ENCODE results near the gene THBS3. TPM values are rescaled to one million over a fixed set of nuclear protein-coding genes. Genes with fewer than 3 reads are reported as not detected.

The THBS3 gene
- total RNA-seq, 5 donors from 2014 or later (not counting 1 experiment from before 2014, with no cell fraction given) = 24.1 to 43.9 (median 34.0) TPM

- peaks cover 41 to 47% (median 42%) of the 10 kb centered on the region in 3 donors for H3K4me1 Mint-ChIP-seq
- ChIA-PET CTCF (no interaction called here), POLR2A (no interaction called here)
- H3K36me3 ChIP-seq (ENCODE audit: control insufficient read depth in 2 of 2, extremely low read depth in 1 of 2, insufficient read depth in 1 of 2, low read length in 1 of 2) = peaks cover 0 to 18% of the 10 kb centered on the region in 2 donors
- no peak for DNase-seq
- H3K36me3 Mint-ChIP-seq = peaks cover 19% of the 10 kb centered on the region
- no peak for ATAC-seq (replicated peaks in 1 of 4)
- H3K27ac Mint-ChIP-seq = peak overlapping the region; percentile 13 to 65
- peaks cover 9 to 37% of the 10 kb centered on the region in 2 experiments for H3K4me1 ChIP-seq (ENCODE audit: control insufficient read depth in 1 of 2, extremely low read depth in 1 of 2, insufficient read depth in 2 of 2, low read length in 2 of 2)
- no peak overlapping the region for H3K4me3 ChIP-seq (ENCODE audit: control insufficient read depth in 1 of 2, extremely low read depth in 1 of 2, low read length in 1 of 2)
- no peaks in the 10 kb centered on the region for H3K9me3 Mint-ChIP-seq
- peak overlapping the region; percentile 72 to 85 (median 81) for H3K4me3 Mint-ChIP-seq
- H3K27ac ChIP-seq (ENCODE audit: low read length) = no peak overlapping the region
- H3K27me3 Mint-ChIP-seq = no peaks in the 10 kb centered on the region
- WGBS (ENCODE audit: insufficient coverage) = 88% methylated on average over 3 of the region's 5 CpGs
- no peaks in the 10 kb centered on the region for H3K27me3 ChIP-seq (replicated peaks in 1 of 2; ENCODE audit: control insufficient read depth in 2 of 2, extremely low read depth in 1 of 2, insufficient read depth in 2 of 2, low read length in 1 of 2)
- no peaks in the 10 kb centered on the region for H3K9me3 ChIP-seq
Observed at GRCh38 chr1:155253797-155254196, 46.1 kb upstream of the THBS3 start.

- Mint-ChIP-seq H3K27ac (peak overlapping the region; percentile 4 to 49), H3K4me3 (peak overlapping the region; percentile 72 to 85 (median 81)), H3K36me3 (peaks cover 14% of the 10 kb centered on the region), H3K4me1 (peaks cover 39 to 47% (median 42%) of the 10 kb centered on the region in 3 donors), H3K27me3 (no peaks in the 10 kb centered on the region), H3K9me3 (no peaks in the 10 kb centered on the region)
- H3K4me3 ChIP-seq (ENCODE audit: control insufficient read depth in 1 of 2, extremely low read depth in 1 of 2, low read length in 1 of 2) = no peak overlapping the region
- DNase-seq (no peak), ATAC-seq (replicated peaks in 1 of 4) (no peak)
- ChIA-PET CTCF (no interaction called here), POLR2A (no interaction called here)
- no peak overlapping the region for H3K27ac ChIP-seq (ENCODE audit: low read length)
- WGBS (ENCODE audit: insufficient coverage) = 100% methylated on average over 3 of the region's 5 CpGs
- H3K9me3 ChIP-seq = no peaks in the 10 kb centered on the region
- H3K27me3 ChIP-seq (replicated peaks in 1 of 2; ENCODE audit: control insufficient read depth in 2 of 2, extremely low read depth in 1 of 2, insufficient read depth in 2 of 2, low read length in 1 of 2) = no peaks in the 10 kb centered on the region
- H3K4me1 ChIP-seq (ENCODE audit: control insufficient read depth in 1 of 2, extremely low read depth in 1 of 2, insufficient read depth in 2 of 2, low read length in 2 of 2) = peaks cover 9 to 37% of the 10 kb centered on the region in 2 experiments
- peaks cover 0 to 13% of the 10 kb centered on the region in 2 donors for H3K36me3 ChIP-seq (ENCODE audit: control insufficient read depth in 2 of 2, extremely low read depth in 1 of 2, insufficient read depth in 1 of 2, low read length in 1 of 2)
Observed at GRCh38 chr1:155253208-155253607, 45.5 kb upstream of the THBS3 start.

GRCh38 chr1:155251566-155251965, 43.9 kb upstream of the THBS3 start:
- peaks cover 0 to 2% of the 10 kb centered on the region in 2 donors for H3K36me3 ChIP-seq (ENCODE audit: control insufficient read depth in 2 of 2, extremely low read depth in 1 of 2, insufficient read depth in 1 of 2, low read length in 1 of 2)
- H3K27me3 Mint-ChIP-seq = no peaks in the 10 kb centered on the region
- peaks cover 3% of the 10 kb centered on the region for H3K36me3 Mint-ChIP-seq
- 100% methylated on average over 4 of the region's 7 CpGs for WGBS (ENCODE audit: insufficient coverage)
- DNase-seq = no peak
- ChIA-PET POLR2A (interaction anchor here in 1 of 2 donors (0.6 to 1.0 kb wide), 4 partner anchors 57 to 770 kb away, joined by 3 to 6 read pairs (median 4); partner anchors contain the start of genes FDPS and RUSC1), CTCF (interaction anchor here (0.5 to 6.5 kb wide), 21 partner anchors 8 to 606 kb away, joined by 3 to 62 read pairs (median 4); partner anchors contain the start of genes CLK2 (in 1 of the 2), RUSC1 (in 1 of the 2) and SCAMP3 (in 1 of the 2))
- H3K4me1 ChIP-seq (ENCODE audit: control insufficient read depth in 1 of 2, extremely low read depth in 1 of 2, insufficient read depth in 2 of 2, low read length in 2 of 2) = peaks cover 9 to 37% of the 10 kb centered on the region in 2 experiments
- no peaks in the 10 kb centered on the region for H3K9me3 ChIP-seq
- no peak overlapping the region for H3K27ac ChIP-seq (ENCODE audit: low read length)
- no peak overlapping the region for H3K27ac Mint-ChIP-seq
- H3K27me3 ChIP-seq (replicated peaks in 1 of 2; ENCODE audit: control insufficient read depth in 2 of 2, extremely low read depth in 1 of 2, insufficient read depth in 2 of 2, low read length in 1 of 2) = no peaks in the 10 kb centered on the region
- ATAC-seq (replicated peaks in 1 of 4) = no peak
- H3K4me3 Mint-ChIP-seq = peak overlapping the region in 1 of 3 donors; percentile 63
- H3K4me1 Mint-ChIP-seq = peaks cover 36 to 37% (median 37%) of the 10 kb centered on the region in 3 donors
- H3K4me3 ChIP-seq (ENCODE audit: control insufficient read depth in 1 of 2, extremely low read depth in 1 of 2, low read length in 1 of 2) = no peak overlapping the region
- no peaks in the 10 kb centered on the region for H3K9me3 Mint-ChIP-seq

GRCh38 chr1:155250633-155251449, 43.1 kb upstream of the THBS3 start:
- Histone ChIP-seq H3K27me3 (replicated peaks in 1 of 2; ENCODE audit: control insufficient read depth in 2 of 2, extremely low read depth in 1 of 2, insufficient read depth in 2 of 2, low read length in 1 of 2) (no peaks in the 10 kb centered on the region), H3K4me3 (ENCODE audit: control insufficient read depth in 1 of 2, extremely low read depth in 1 of 2, low read length in 1 of 2) (peak overlapping the region; percentile 57 to 63), H3K9me3 (no peaks in the 10 kb centered on the region), H3K36me3 (ENCODE audit: control insufficient read depth in 2 of 2, extremely low read depth in 1 of 2, insufficient read depth in 1 of 2, low read length in 1 of 2) (no peaks in the 10 kb centered on the region), H3K27ac (ENCODE audit: low read length) (no peak overlapping the region), H3K4me1 (ENCODE audit: control insufficient read depth in 1 of 2, extremely low read depth in 1 of 2, insufficient read depth in 2 of 2, low read length in 2 of 2) (peaks cover 9 to 34% of the 10 kb centered on the region in 2 experiments)
- peak overlapping the region; percentile 5 to 64 for H3K27ac Mint-ChIP-seq
- H3K4me1 Mint-ChIP-seq = peaks cover 29 to 33% (median 30%) of the 10 kb centered on the region in 3 donors
- H3K9me3 Mint-ChIP-seq = no peaks in the 10 kb centered on the region
- ChIA-PET POLR2A (interaction anchor here in 1 of 2 donors (0.6 to 0.7 kb wide), 2 partner anchors 55 to 344 kb away, joined by 3 to 6 read pairs; no protein-coding TSS in a partner anchor), CTCF (interaction anchor here (0.5 to 6.5 kb wide), 30 partner anchors 8 to 389 kb away, joined by 3 to 62 read pairs (median 4); partner anchors contain the start of genes CLK2 (in 1 of the 2), FDPS (in 1 of the 2), RUSC1 (in 1 of the 2) and SCAMP3 (in 1 of the 2))
- peak overlapping the region; percentile 54 to 63 (median 59) for H3K4me3 Mint-ChIP-seq
- 24% methylated on average over 23 of the region's 23 CpGs for WGBS (ENCODE audit: insufficient coverage)
- no peaks in the 10 kb centered on the region for H3K36me3 Mint-ChIP-seq
- no peaks in the 10 kb centered on the region for H3K27me3 Mint-ChIP-seq
- DNase-seq (peak; percentile 84 to 99 (median 93)), ATAC-seq (replicated peaks in 1 of 4) (peak; percentile 92 to 96 (median 95))

- peak in 3 of 4 experiments; percentile 6 to 40 (median 13) for ATAC-seq (replicated peaks in 1 of 4)
- Histone ChIP-seq H3K27me3 (replicated peaks in 1 of 2; ENCODE audit: control insufficient read depth in 2 of 2, extremely low read depth in 1 of 2, insufficient read depth in 2 of 2, low read length in 1 of 2) (no peaks in the 10 kb centered on the region), H3K9me3 (no peaks in the 10 kb centered on the region), H3K36me3 (ENCODE audit: control insufficient read depth in 2 of 2, extremely low read depth in 1 of 2, insufficient read depth in 1 of 2, low read length in 1 of 2) (no peaks in the 10 kb centered on the region), H3K27ac (ENCODE audit: low read length) (no peak overlapping the region), H3K4me3 (ENCODE audit: control insufficient read depth in 1 of 2, extremely low read depth in 1 of 2, low read length in 1 of 2) (peak overlapping the region; percentile 57 to 63), H3K4me1 (ENCODE audit: control insufficient read depth in 1 of 2, extremely low read depth in 1 of 2, insufficient read depth in 2 of 2, low read length in 2 of 2) (peaks cover 9 to 31% of the 10 kb centered on the region in 2 experiments)
- DNase-seq = peak in 2 of 35 experiments; percentile 8 to 19
- peak overlapping the region; percentile 57 to 63 (median 59) for H3K4me3 Mint-ChIP-seq
- no peaks in the 10 kb centered on the region for H3K9me3 Mint-ChIP-seq
- no peaks in the 10 kb centered on the region for H3K27me3 Mint-ChIP-seq
- WGBS (ENCODE audit: insufficient coverage) = 2% methylated on average over 14 of the region's 28 CpGs
- peaks cover 25 to 29% (median 26%) of the 10 kb centered on the region in 3 donors for H3K4me1 Mint-ChIP-seq
- ChIA-PET POLR2A (interaction anchor here in 1 of 2 donors (0.7 kb wide), 1 partner anchor 54 kb away, joined by 3 read pairs; no protein-coding TSS in a partner anchor), CTCF (interaction anchor here (0.6 to 6.5 kb wide), 22 partner anchors 11 to 342 kb away, joined by 3 to 62 read pairs (median 4); partner anchors contain the start of genes CLK2 (in 1 of the 2), FDPS (in 1 of the 2), RUSC1 (in 1 of the 2) and SCAMP3 (in 1 of the 2))
- no peaks in the 10 kb centered on the region for H3K36me3 Mint-ChIP-seq
- H3K27ac Mint-ChIP-seq = no peak overlapping the region
Observed at GRCh38 chr1:155250246-155250632, 42.5 kb upstream of the THBS3 start.

Data from T-cell (primary cell).